SU-DHL-6 (cell line): ENCODE results near the gene CCDC141.

Experiments used
- CTCF ChIP-seq: fragments of 200-600 bp; sonication (generic); IDR thresholded peaks from one replicate; pipeline ENCODE4 v1.5.1; 2017; ENCODE audit warnings: antibody characterized with exemption, mild to moderate bottlenecking, low read length, moderate library complexity; ENCODE audit not compliant: insufficient read depth, poor library complexity, severe bottlenecking
- EZH2phosphoT487 ChIP-seq: fragments of 200-600 bp; sonication (generic), shearing (Covaris generic); conservative IDR thresholded peaks from 2 replicates; pipeline ENCODE4 v1.6.1; 2018; ENCODE audit warnings: mild to moderate bottlenecking, antibody characterized with exemption, low read length, moderate library complexity, mixed read lengths

- no peak for TF ChIP-seq CTCF
- TF ChIP-seq EZH2phosphoT487 = no peak
These were observed 205.2 kb downstream of the CCDC141 start for GRCh38 chr2:178844701-178845100.
